OCI-LY7 (cell line): Measurements from ENCODE around the gene GPR78. TPM values are rescaled to one million over a fixed set of nuclear protein-coding genes. Genes with fewer than 3 reads are reported as not detected.

Experiments used
- BruUV-seq: library from RNA; stranded (reverse); fragments of 400-500 nt; replicated peaks from 2 replicates; lab custom pipeline; 2021; lab: Mats Ljungman, UMichigan
- CTCF ChIA-PET: fragments of 300-600 bp; sonication (Branson Sonifier 250); formaldehyde crosslinking; loops from one replicate; lab custom pipeline; 2022; ENCODE audit warnings: antibody characterized with exemption; ENCODE audit not compliant: unreplicated experiment; lab: Charles Lee
- POLR2A ChIA-PET: fragments of 300-600 bp; sonication (Branson Sonifier 250); formaldehyde crosslinking; loops from one replicate; lab custom pipeline; 2022; ENCODE audit warnings: antibody characterized with exemption; lab: Charles Lee
- DNase-seq: peaks from one replicate; pipeline ENCODE4 v3.0.0-alpha.2; 2015; ENCODE audit warnings: low spot score
- H2AFZ ChIP-seq: fragments of 200-600 bp; sonication (generic), shearing (Covaris generic); 2 replicates; pipeline ENCODE4 v1.6.1; 2014; ENCODE audit warnings: mild to moderate bottlenecking, antibody characterized with exemption, low read length, moderate library complexity
- H3K27ac ChIP-seq: fragments of 200-600 bp; sonication (generic); 2 replicates; pipeline ENCODE4 v1.5.1; 2014; ENCODE audit warnings: mixed run types, low read depth, mild to moderate bottlenecking, moderate library complexity, low read length, inconsistent platforms; ENCODE audit not compliant: poor library complexity, severe bottlenecking
- H3K36me3 ChIP-seq: fragments of 200-600 bp; sonication (generic); 2 replicates; pipeline ENCODE4 v1.6.1; 2014; ENCODE audit warnings: mild to moderate bottlenecking, antibody characterized with exemption, low read length, moderate library complexity, mixed read lengths; ENCODE audit not compliant: insufficient read depth
- H3K4me1 ChIP-seq: fragments of 200-600 bp; sonication (generic); 2 replicates; pipeline ENCODE4 v1.5.1; 2014; ENCODE audit warnings: mild to moderate bottlenecking, low read length; ENCODE audit not compliant: insufficient read depth, poor library complexity, severe bottlenecking
- H3K4me2 ChIP-seq: fragments of 200-600 bp; sonication (generic); 2 replicates; pipeline ENCODE4 v1.6.1; 2014; ENCODE audit warnings: mild to moderate bottlenecking, low read length
- H3K4me3 ChIP-seq: fragments of 200-600 bp; sonication (generic); 2 replicates; pipeline ENCODE4 v1.5.1; 2014; ENCODE audit warnings: mild to moderate bottlenecking, low read depth, low read length; ENCODE audit not compliant: poor library complexity, severe bottlenecking
- H3K79me2 ChIP-seq: fragments of 200-600 bp; sonication (generic); 2 replicates; pipeline ENCODE4 v1.6.1; 2016; ENCODE audit warnings: low read depth, mild to moderate bottlenecking, low read length, moderate library complexity, mixed read lengths; ENCODE audit not compliant: insufficient read depth
- H3K9me2 ChIP-seq: fragments of 200-600 bp; sonication (generic); 2 replicates; pipeline ENCODE4 v1.6.1; 2016; ENCODE audit warnings: mild to moderate bottlenecking, low read length, mixed read lengths; ENCODE audit not compliant: insufficient read depth
- H3K9me3 ChIP-seq: fragments of 200-600 bp; sonication (generic); 2 replicates; pipeline ENCODE4 v1.6.1; 2014; ENCODE audit warnings: mild to moderate bottlenecking, mixed run types, low read length, mixed read lengths
- H4K20me1 ChIP-seq: fragments of 200-600 bp; sonication (generic); 2 replicates; pipeline ENCODE4 v1.6.1; 2014; ENCODE audit warnings: mild to moderate bottlenecking, antibody characterized with exemption, low read length, moderate library complexity, mixed read lengths; ENCODE audit not compliant: insufficient read depth
- CTCF ChIP-seq: fragments of 200-600 bp; sonication (generic); conservative IDR thresholded peaks from 2 replicates; pipeline ENCODE4 v1.5.1; 2014; ENCODE audit warnings: mild to moderate bottlenecking, antibody characterized with exemption, low read length, moderate library complexity, mixed read lengths
- EZH2phosphoT487 ChIP-seq: fragments of 200-600 bp; sonication (generic); IDR thresholded peaks from 2 replicates; pipeline ENCODE4 v1.6.1; 2018; ENCODE audit warnings: low read depth, borderline replicate concordance, mild to moderate bottlenecking, mixed run types, antibody characterized with exemption, low read length, moderate library complexity, mixed read lengths
- intact Hi-C: fragments of 100-400 bp; cut with micrococcal nuclease; formaldehyde crosslinking; loops from one replicate; pipeline ENCODE4 v1.10.0; 2022; ENCODE audit not compliant: unreplicated experiment
- total RNA-seq, 2 experiments: library from RNA; depleted of rRNA in 1 of 2; stranded (reverse); fragments of >200 nt in 1 of 2; shearing (Covaris generic) in 1 of 2; gene quantifications; 2 replicates each; pipeline ENCODE4 v1.2.3, GENCODE V29; 2014 to 2022

GPR78 gene
- total RNA-seq, 2 experiments from 2014 or later: not detected

DNA sequence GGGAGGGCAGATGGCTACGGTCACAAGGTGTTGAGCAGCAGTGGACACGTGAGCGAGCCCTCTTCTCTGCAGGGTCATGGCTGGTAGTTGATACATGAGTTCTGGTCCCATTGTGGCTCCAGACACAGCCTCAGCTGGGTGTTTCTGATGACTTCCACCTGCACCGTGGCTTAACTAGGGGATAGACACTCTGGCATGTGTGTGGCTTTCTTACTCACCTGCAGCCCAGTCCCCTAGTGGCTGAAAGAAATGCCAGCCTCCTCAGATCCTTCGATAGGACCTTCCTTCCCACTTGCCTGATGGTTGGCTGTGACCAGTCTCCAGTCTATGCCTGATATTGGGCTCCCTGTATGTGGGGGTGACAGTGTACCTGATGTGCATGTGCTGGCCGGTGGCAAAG, 5.0 kb downstream of the GPR78 start:
- Histone ChIP-seq H3K36me3 (no peaks in the 10 kb centered on the region), H2AFZ (no peak overlapping the region), H3K79me2 (no peaks in the 10 kb centered on the region), H3K4me1 (no peaks in the 10 kb centered on the region), H3K27ac (no peak overlapping the region), H3K4me2 (no peak overlapping the region), H3K4me3 (no peak overlapping the region), H4K20me1 (no peaks in the 10 kb centered on the region), H3K9me2 (no peaks in the 10 kb centered on the region), H3K9me3 (no peaks in the 10 kb centered on the region)
- ChIA-PET POLR2A (no interaction called here), CTCF (no interaction called here)
- no TSS peak for BruUV-seq
- DNase-seq: no peak
- TF ChIP-seq EZH2phosphoT487: no peak
- no peak; the same call in 1 of the 2 replicates for TF ChIP-seq CTCF
- intact Hi-C loops: no loop called here

GRCh38 chr4:8585721-8586212, 5.6 kb downstream of the GPR78 start:
- intact Hi-C loops: loop anchor here (1.0 kb wide), 1 partner anchor 117 kb away; no protein-coding TSS in a partner anchor
- H3K4me2 ChIP-seq: no peak overlapping the region
- POLR2A ChIA-PET: no interaction called here
- H3K4me3 ChIP-seq: no peak overlapping the region
- no peak overlapping the region for H3K27ac ChIP-seq
- no peaks in the 10 kb centered on the region for H4K20me1 ChIP-seq
- no peak for DNase-seq
- H3K79me2 ChIP-seq: no peaks in the 10 kb centered on the region
- H3K9me2 ChIP-seq: no peaks in the 10 kb centered on the region
- CTCF ChIA-PET: no interaction called here
- no peak for TF ChIP-seq CTCF
- TF ChIP-seq EZH2phosphoT487: no peak
- no TSS peak for BruUV-seq
- H3K9me3 ChIP-seq: no peaks in the 10 kb centered on the region
- H2AFZ ChIP-seq: no peak overlapping the region
- H3K36me3 ChIP-seq: no peaks in the 10 kb centered on the region
- no peaks in the 10 kb centered on the region for H3K4me1 ChIP-seq

DNA sequence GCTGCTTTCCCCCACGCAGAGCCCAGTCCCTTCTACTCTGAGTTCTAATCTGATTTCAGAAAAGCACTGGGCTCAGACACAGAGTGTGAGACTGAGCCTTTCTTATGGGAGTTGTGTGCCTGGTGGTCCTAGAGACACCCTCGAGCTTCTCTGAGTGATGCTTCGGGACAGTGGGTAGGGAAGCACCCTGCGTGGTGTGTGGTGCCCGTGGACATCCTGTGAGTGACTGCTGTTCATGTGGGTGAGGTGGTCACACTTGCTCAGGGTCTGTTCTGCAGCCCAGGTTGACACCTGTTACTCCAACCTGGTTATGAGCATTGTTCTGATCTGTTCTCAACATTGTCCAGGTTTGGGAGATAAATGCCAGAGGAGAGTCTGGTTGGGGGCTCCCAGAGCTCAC, 6.1 kb downstream of the GPR78 start:
- Histone ChIP-seq H3K27ac (no peak overlapping the region), H3K9me3 (no peaks in the 10 kb centered on the region), H3K4me3 (no peak overlapping the region), H3K79me2 (no peaks in the 10 kb centered on the region), H3K9me2 (no peaks in the 10 kb centered on the region), H3K36me3 (no peaks in the 10 kb centered on the region), H4K20me1 (no peaks in the 10 kb centered on the region), H3K4me1 (no peaks in the 10 kb centered on the region), H2AFZ (no peak overlapping the region), H3K4me2 (no peak overlapping the region)
- ChIA-PET POLR2A (no interaction called here), CTCF (no interaction called here)
- TF ChIP-seq EZH2phosphoT487: no peak
- TF ChIP-seq CTCF: no peak
- intact Hi-C loops: loop anchor here (1.0 kb wide), 1 partner anchor 118 kb away; no protein-coding TSS in a partner anchor
- DNase-seq: no peak
- no TSS peak for BruUV-seq
